ACC112 (cell line): ENCODE measurements around the gene LRRTM3.

ENCODE experiments used
- H2AFZ ChIP-seq: fragments of 200-600 bp; sonication (generic); one replicate; pipeline ENCODE4 v1.6.0; 2017; ENCODE audit warnings: antibody characterized with exemption, low read length; ENCODE audit not compliant: unreplicated experiment
- H3K27ac ChIP-seq: fragments of 200-600 bp; sonication (generic); 2 replicates; pipeline ENCODE4 v1.5.1; 2014; ENCODE audit warnings: low read depth, mild to moderate bottlenecking, antibody characterized with exemption, low read length, moderate library complexity
- H3K27me3 ChIP-seq: fragments of 200-600 bp; sonication (generic); 2 replicates; pipeline ENCODE4 v1.6.1; 2014; ENCODE audit warnings: mild to moderate bottlenecking, antibody characterized with exemption, low read length, moderate library complexity, mixed read lengths; ENCODE audit not compliant: insufficient read depth
- H3K36me3 ChIP-seq: fragments of 200-600 bp; sonication (generic); 2 replicates; pipeline ENCODE4 v1.6.1; 2016; ENCODE audit warnings: mild to moderate bottlenecking, antibody characterized with exemption, low read length, moderate library complexity, mixed read lengths; ENCODE audit not compliant: insufficient read depth
- H3K4me1 ChIP-seq: fragments of 200-600 bp; sonication (generic); one replicate; pipeline ENCODE4 v1.6.1; 2016; ENCODE audit warnings: low read length, mixed read lengths; ENCODE audit not compliant: insufficient read depth, unreplicated experiment, control insufficient read depth
- H3K4me3 ChIP-seq: fragments of 200-600 bp; sonication (generic); 2 replicates; pipeline ENCODE4 v1.5.1; 2014; ENCODE audit warnings: mild to moderate bottlenecking, low read depth, low read length
- H3K79me2 ChIP-seq: fragments of 200-600 bp; sonication (generic); one replicate; pipeline ENCODE4 v1.6.0; 2016; ENCODE audit warnings: low read length; ENCODE audit not compliant: control insufficient read depth, unreplicated experiment, insufficient read depth

LRRTM3 gene

DNA sequence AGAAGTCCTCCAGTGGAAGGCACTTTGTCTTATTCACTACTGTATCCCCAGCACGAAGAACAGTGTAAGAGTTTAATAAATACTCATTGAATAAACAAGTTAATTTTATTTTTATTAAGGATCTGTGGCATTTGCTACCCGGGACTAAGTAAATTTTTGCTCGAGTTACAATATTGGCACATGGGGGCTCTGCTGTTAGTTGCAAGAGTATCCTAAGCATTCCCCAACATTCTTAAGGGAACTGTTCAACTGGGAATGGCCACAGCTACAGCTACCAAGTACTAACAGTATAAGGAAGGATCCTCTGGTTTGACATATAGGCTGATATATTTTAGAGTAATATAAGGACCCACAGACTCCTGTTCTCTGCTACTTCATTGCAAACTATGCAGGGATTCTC lies 8.7 kb upstream of the LRRTM3 start:
- Histone ChIP-seq H3K4me3 (no peak overlapping the region), H3K4me1 (no peaks in the 10 kb centered on the region), H3K79me2 (no peaks in the 10 kb centered on the region)

DNA sequence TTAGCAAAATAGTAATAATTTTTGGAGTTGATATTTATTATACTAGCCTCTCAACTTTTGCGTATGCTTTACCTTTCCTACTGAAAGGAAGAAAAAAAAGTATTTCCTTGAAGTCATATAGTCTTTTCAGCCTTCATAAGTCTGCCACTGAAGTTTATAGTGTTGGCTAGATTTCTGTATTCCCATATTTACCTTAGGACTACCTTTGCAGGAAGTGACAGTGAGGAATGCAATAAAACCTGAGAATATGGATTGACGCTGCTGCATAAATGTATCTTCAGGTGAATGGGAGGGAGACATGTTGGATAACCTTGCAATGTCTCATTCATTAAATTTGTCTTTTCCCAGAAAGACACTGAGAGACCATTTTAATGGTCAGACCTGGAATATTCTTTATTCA lies 6.6 kb upstream of the LRRTM3 start:
- no peak overlapping the region for H3K27ac ChIP-seq
- no peak overlapping the region for H3K4me3 ChIP-seq
- no peaks in the 10 kb centered on the region for H3K4me1 ChIP-seq
- no peaks in the 10 kb centered on the region for H3K27me3 ChIP-seq
- no peak overlapping the region for H2AFZ ChIP-seq
- H3K79me2 ChIP-seq = no peaks in the 10 kb centered on the region
- H3K36me3 ChIP-seq = no peaks in the 10 kb centered on the region

More for the DNA sequence above, 8.7 kb upstream of the LRRTM3 start:
- Histone ChIP-seq H3K36me3 (no peaks in the 10 kb centered on the region), H3K27ac (no peak overlapping the region), H2AFZ (no peak overlapping the region), H3K27me3 (no peaks in the 10 kb centered on the region)

DNA sequence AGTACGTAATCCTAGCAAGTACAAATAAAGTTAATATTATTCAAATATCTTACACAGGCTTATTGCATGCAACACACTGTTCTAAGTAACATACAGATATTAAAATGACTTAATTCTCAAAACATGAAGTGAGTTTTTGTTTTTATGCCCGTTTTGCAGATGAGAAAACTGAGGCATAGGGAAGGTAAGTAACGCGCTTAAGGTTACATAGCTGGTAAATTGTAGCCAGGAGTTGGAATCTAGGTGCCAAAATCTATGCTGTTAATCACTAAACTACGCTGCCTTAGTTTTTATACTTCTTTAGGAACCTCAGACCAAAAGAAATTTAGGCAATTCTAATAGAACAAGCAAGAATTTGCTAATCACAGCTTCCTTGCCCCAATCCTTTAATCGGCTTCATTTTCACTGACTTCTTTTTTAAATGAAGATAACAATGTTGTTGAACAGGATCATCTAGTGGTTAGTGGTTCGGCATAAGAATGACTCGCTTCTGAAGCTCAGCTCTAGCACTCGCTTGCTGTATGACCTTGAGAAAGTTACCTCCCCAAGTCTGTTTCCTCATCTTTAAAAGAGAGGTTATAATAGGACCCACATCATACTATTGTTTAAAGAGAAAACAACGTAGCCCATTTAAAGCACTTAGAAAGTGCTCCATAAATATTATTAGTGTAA lies 1.0 kb upstream of the LRRTM3 start:
- Histone ChIP-seq H2AFZ (no peak overlapping the region), H3K27me3 (peaks cover 37% of the 10 kb centered on the region), H3K79me2 (no peaks in the 10 kb centered on the region), H3K36me3 (no peaks in the 10 kb centered on the region), H3K27ac (no peak overlapping the region), H3K4me1 (no peaks in the 10 kb centered on the region), H3K4me3 (no peak overlapping the region)

DNA sequence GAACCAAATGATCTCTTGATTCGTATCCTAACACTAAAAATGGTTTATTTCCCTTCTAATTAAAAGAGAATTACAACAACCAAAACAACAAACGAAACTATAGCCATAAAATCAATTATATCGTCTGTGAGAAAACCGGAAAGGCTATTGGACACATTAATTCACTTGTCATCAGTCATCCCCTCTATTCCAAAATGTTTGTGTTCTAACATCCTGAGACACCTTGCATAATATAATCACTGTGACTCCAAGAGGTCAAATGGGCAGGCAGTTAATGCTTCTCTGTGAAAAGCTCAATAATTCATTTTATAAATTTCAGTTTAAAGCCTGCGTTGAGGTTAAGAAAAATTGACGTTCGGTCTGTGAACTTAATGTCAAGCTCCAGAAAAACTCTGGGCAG lies 463 bp upstream of the LRRTM3 start:
- Histone ChIP-seq H3K27me3 (peaks cover 43% of the 10 kb centered on the region), H3K36me3 (no peaks in the 10 kb centered on the region), H3K4me3 (no peak overlapping the region), H3K27ac (no peak overlapping the region), H3K4me1 (no peaks in the 10 kb centered on the region), H2AFZ (no peak overlapping the region), H3K79me2 (no peaks in the 10 kb centered on the region)

DNA sequence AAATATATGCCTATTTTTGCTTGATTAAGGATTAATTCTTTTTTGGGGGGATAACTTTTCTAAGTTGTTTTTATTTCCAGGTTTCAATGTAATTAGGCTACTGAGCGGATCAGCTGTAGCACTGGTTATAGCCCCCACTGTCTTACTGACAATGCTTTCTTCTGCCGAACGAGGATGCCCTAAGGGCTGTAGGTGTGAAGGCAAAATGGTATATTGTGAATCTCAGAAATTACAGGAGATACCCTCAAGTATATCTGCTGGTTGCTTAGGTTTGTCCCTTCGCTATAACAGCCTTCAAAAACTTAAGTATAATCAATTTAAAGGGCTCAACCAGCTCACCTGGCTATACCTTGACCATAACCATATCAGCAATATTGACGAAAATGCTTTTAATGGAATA lies 1.0 kb downstream of the LRRTM3 start:
- no peak overlapping the region for H3K4me3 ChIP-seq
- H3K27ac ChIP-seq = no peak overlapping the region
- H3K79me2 ChIP-seq = no peaks in the 10 kb centered on the region
- no peak overlapping the region for H2AFZ ChIP-seq
- no peaks in the 10 kb centered on the region for H3K36me3 ChIP-seq
- peaks cover 44% of the 10 kb centered on the region for H3K27me3 ChIP-seq
- H3K4me1 ChIP-seq = no peaks in the 10 kb centered on the region

DNA sequence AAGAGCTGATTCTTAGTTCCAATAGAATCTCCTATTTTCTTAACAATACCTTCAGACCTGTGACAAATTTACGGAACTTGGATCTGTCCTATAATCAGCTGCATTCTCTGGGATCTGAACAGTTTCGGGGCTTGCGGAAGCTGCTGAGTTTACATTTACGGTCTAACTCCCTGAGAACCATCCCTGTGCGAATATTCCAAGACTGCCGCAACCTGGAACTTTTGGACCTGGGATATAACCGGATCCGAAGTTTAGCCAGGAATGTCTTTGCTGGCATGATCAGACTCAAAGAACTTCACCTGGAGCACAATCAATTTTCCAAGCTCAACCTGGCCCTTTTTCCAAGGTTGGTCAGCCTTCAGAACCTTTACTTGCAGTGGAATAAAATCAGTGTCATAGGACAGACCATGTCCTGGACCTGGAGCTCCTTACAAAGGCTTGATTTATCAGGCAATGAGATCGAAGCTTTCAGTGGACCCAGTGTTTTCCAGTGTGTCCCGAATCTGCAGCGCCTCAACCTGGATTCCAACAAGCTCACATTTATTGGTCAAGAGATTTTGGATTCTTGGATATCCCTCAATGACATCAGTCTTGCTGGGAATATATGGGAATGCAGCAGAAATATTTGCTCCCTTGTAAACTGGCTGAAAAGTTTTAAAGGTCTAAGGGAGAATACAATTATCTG lies 1.6 kb downstream of the LRRTM3 start:
- H3K36me3 ChIP-seq = no peaks in the 10 kb centered on the region
- peaks cover 44% of the 10 kb centered on the region for H3K27me3 ChIP-seq
- H3K27ac ChIP-seq = no peak overlapping the region
- H2AFZ ChIP-seq = no peak overlapping the region
- no peaks in the 10 kb centered on the region for H3K4me1 ChIP-seq
- H3K4me3 ChIP-seq = no peak overlapping the region
- no peaks in the 10 kb centered on the region for H3K79me2 ChIP-seq

DNA sequence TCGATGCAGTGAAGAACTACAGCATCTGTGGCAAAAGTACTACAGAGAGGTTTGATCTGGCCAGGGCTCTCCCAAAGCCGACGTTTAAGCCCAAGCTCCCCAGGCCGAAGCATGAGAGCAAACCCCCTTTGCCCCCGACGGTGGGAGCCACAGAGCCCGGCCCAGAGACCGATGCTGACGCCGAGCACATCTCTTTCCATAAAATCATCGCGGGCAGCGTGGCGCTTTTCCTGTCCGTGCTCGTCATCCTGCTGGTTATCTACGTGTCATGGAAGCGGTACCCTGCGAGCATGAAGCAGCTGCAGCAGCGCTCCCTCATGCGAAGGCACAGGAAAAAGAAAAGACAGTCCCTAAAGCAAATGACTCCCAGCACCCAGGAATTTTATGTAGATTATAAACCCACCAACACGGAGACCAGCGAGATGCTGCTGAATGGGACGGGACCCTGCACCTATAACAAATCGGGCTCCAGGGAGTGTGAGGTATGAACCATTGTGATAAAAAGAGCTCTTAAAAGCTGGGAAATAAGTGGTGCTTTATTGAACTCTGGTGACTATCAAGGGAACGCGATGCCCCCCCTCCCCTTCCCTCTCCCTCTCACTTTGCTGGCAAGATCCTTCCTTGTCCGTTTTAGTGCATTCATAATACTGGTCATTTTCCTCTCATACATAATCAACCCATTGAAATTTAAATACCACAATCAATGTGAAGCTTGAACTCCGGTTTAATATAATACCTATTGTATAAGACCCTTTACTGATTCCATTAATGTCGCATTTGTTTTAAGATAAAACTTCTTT lies 2.3 kb downstream of the LRRTM3 start:
- no peak overlapping the region for H2AFZ ChIP-seq
- no peaks in the 10 kb centered on the region for H3K4me1 ChIP-seq
- H3K27me3 ChIP-seq = peaks cover 44% of the 10 kb centered on the region
- no peaks in the 10 kb centered on the region for H3K36me3 ChIP-seq
- no peak overlapping the region for H3K27ac ChIP-seq
- H3K79me2 ChIP-seq = no peaks in the 10 kb centered on the region
- H3K4me3 ChIP-seq = no peak overlapping the region

DNA sequence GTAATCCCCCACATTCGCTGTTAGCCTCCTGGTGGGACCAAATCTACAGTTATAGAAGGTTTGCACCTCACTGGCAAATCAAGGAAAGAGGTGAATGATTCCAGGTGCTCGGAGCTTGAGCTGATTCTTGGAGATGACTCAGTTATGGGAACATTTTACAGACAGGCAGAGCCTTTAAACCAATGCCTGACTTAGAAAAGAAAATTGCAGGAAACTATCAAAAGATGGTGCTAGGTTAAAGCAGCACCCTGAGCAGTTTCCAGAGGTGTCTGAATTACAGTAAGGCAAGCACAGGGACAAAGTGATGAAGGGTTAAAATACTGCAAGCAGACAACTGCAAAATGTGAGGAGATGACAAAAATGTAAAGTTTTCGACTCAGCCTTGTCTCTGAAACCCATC lies 2.9 kb downstream of the LRRTM3 start:
- Histone ChIP-seq H3K4me1 (no peaks in the 10 kb centered on the region), H2AFZ (no peak overlapping the region), H3K27ac (no peak overlapping the region), H3K4me3 (no peak overlapping the region), H3K27me3 (peaks cover 44% of the 10 kb centered on the region), H3K36me3 (no peaks in the 10 kb centered on the region), H3K79me2 (no peaks in the 10 kb centered on the region)

DNA sequence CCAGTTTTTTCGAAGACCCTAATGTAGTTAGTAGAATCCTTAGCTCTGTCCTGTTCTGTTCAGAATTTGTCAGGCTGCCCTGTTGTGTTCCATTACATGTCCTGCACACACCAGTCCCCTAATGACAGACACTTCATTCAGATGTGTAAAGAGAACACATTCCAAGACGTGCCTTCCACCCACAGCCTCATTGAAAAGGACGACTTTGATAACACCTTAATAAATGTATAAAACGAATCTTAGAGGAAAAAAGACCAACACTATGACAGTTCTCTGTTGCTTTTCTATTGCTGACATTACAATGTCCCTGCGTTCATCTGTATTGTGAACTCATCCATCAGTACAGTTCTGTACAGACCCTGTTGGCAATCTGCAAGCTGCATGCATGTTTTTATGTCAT lies 3.5 kb downstream of the LRRTM3 start:
- H3K27me3 ChIP-seq = peaks cover 44% of the 10 kb centered on the region
- no peak overlapping the region for H3K4me3 ChIP-seq
- no peaks in the 10 kb centered on the region for H3K79me2 ChIP-seq
- H3K4me1 ChIP-seq = no peaks in the 10 kb centered on the region
- H3K27ac ChIP-seq = no peak overlapping the region
- no peaks in the 10 kb centered on the region for H3K36me3 ChIP-seq
- no peak overlapping the region for H2AFZ ChIP-seq

DNA sequence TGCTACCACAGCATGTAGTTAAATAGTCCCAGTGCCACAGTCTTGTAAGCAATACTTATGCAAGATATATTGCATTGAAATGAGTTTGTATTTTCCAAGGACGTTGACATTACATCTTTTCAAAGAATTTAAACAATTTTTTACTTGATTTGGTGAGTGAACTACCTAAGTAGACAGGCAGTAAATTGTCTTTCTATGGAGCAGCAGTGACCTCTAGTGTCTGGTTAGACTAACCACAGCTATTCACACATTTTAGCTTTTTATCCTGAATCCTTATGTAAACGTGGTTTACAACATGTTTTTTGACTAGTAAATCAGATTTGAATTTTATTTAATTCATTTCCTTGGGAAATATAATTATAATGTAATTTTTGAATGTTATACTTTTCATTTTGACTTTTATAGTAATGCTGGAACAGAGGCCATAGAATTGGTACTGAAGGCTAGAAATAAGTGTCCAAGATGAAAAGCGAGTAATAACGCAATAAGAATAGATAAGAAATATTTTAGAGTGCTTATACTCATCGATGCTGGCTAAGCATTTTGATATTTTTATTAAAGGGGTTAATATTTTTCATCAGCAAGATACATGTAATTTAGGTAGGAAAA lies 5.6 kb downstream of the LRRTM3 start:
- no peak overlapping the region for H3K4me3 ChIP-seq
- no peak overlapping the region for H2AFZ ChIP-seq
- no peak overlapping the region for H3K27ac ChIP-seq
- H3K4me1 ChIP-seq = no peaks in the 10 kb centered on the region
- H3K27me3 ChIP-seq = peaks cover 40% of the 10 kb centered on the region
- no peaks in the 10 kb centered on the region for H3K79me2 ChIP-seq
- H3K36me3 ChIP-seq = no peaks in the 10 kb centered on the region
